ENCODE results near the gene PCSK6. TPM values are rescaled to one million over a fixed set of nuclear protein-coding genes. Genes with fewer than 3 reads are reported as not detected.

The PCSK6 gene
- total RNA-seq, 1 experiment from 2014 or later = 2.9 TPM

- Mint-ChIP-seq H3K36me3 (no peaks in the 10 kb centered on the region), H3K4me1 (peaks cover 41% of the 10 kb centered on the region), H3K27me3 (ENCODE audit: low read depth) (peaks cover 15% of the 10 kb centered on the region), H3K27ac (no peak overlapping the region), H3K9me3 (no peaks in the 10 kb centered on the region), H3K4me3 (no peak overlapping the region)
- ChIA-PET POLR2A (no interaction called here), CTCF (no interaction called here)
- DNase-seq (ENCODE audit: low spot score) (no peak), ATAC-seq (no peak)
- TF ChIP-seq ZNF671 (CRISPR knock-in tag; IDR thresholded peaks at IDR 0.05) (no peak), AR (CRISPR knock-in tag; IDR thresholded peaks at IDR 0.05) (no peak), HMGXB4 (CRISPR knock-in tag; IDR thresholded peaks at IDR 0.05) (no peak), RELA (CRISPR knock-in tag; IDR thresholded peaks at IDR 0.05; ENCODE audit: borderline replicate concordance) (no peak), HMGA2 (CRISPR knock-in tag; IDR thresholded peaks at IDR 0.05) (no peak), ATF1 (CRISPR knock-in tag; IDR thresholded peaks at IDR 0.05) (no peak), FOXJ3 (CRISPR knock-in tag; IDR thresholded peaks at IDR 0.05; ENCODE audit: borderline replicate concordance) (no peak), USF1 (CRISPR knock-in tag; IDR thresholded peaks at IDR 0.05) (no peak), GABPB1 (CRISPR knock-in tag; IDR thresholded peaks at IDR 0.05) (no peak), ETV6 (CRISPR knock-in tag; IDR thresholded peaks at IDR 0.05) (no peak), ZNF416 (CRISPR knock-in tag; IDR thresholded peaks at IDR 0.05) (no peak)
- TF ChIP-seq, protein P1, sequence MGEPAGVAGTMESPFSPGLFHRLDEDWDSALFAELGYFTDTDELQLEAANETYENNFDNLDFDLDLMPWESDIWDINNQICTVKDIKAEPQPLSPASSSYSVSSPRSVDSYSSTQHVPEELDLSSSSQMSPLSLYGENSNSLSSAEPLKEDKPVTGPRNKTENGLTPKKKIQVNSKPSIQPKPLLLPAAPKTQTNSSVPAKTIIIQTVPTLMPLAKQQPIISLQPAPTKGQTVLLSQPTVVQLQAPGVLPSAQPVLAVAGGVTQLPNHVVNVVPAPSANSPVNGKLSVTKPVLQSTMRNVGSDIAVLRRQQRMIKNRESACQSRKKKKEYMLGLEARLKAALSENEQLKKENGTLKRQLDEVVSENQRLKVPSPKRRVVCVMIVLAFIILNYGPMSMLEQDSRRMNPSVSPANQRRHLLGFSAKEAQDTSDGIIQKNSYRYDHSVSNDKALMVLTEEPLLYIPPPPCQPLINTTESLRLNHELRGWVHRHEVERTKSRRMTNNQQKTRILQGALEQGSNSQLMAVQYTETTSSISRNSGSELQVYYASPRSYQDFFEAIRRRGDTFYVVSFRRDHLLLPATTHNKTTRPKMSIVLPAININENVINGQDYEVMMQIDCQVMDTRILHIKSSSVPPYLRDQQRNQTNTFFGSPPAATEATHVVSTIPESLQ (CRISPR knock-in tag; IDR thresholded peaks at IDR 0.05) = no peak
- TF ChIP-seq, protein P2, sequence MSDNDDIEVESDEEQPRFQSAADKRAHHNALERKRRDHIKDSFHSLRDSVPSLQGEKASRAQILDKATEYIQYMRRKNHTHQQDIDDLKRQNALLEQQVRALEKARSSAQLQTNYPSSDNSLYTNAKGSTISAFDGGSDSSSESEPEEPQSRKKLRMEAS (CRISPR knock-in tag; IDR thresholded peaks at IDR 0.05) = no peak
Observed at GRCh38 chr15:101498717-101499480, 9.4 kb upstream of the PCSK6 start.

DNA sequence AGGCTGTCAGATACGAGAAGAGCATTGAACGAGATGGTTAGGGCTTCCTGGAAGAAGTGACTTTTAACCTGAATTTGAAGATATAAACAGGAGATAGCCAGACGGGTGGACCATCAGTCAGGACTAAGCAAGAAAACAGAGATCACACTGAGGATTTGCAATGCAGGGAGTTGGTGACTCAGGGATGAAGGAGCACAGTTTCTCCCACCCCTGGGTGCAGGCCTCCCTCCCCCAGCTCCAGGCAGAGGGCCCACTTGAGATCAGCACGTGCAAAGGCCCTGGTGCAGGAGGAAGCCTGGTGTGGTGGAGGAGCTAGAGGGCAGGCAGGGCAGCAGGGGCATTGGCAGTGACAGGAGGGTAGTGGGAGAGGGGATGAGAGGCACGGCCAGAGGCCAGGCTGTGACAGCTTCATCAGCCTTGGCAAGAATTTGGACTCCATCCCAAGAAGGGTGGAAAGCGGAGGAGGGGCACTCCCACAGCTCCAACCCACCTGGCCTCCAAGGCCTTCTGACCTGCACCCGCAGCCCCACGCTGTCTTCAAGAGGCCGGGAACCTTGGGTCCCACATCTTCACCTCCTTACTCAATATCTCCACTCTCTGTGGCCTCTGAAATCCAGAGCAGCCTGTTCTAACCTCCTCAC lies 8.7 kb upstream of the PCSK6 start:
- no peaks in the 10 kb centered on the region for H3K36me3 Mint-ChIP-seq
- ChIA-PET POLR2A (no interaction called here), CTCF (interaction anchor here (1.0 kb wide), 1 partner anchor 209 kb away, joined by 3 read pairs; no protein-coding TSS in a partner anchor)
- H3K9me3 Mint-ChIP-seq = no peaks in the 10 kb centered on the region
- TF ChIP-seq CREB1 (CRISPR knock-in tag; IDR thresholded peaks at IDR 0.05) (no peak), ZBTB21 (CRISPR knock-in tag; IDR thresholded peaks at IDR 0.05; ENCODE audit: borderline replicate concordance) (no peak), ZNF423 (CRISPR knock-in tag; IDR thresholded peaks at IDR 0.05) (no peak), PRRX2 (CRISPR knock-in tag; IDR thresholded peaks at IDR 0.05) (no peak), ZNF138 (CRISPR knock-in tag; conservative IDR thresholded peaks at IDR 0.05) (no peak), ELF4 (CRISPR knock-in tag; IDR thresholded peaks at IDR 0.05; ENCODE audit: low read depth) (no peak), MXD4 (CRISPR knock-in tag; IDR thresholded peaks at IDR 0.05; ENCODE audit: borderline replicate concordance) (no peak)
- no peak overlapping the region for H3K4me3 Mint-ChIP-seq
- no peak for ATAC-seq
- DNase-seq (ENCODE audit: low spot score) = no peak
- H3K27ac Mint-ChIP-seq = no peak overlapping the region
- peaks cover 42% of the 10 kb centered on the region for H3K4me1 Mint-ChIP-seq
- H3K27me3 Mint-ChIP-seq (ENCODE audit: low read depth) = peaks cover 17% of the 10 kb centered on the region
